H9 (cell line): ENCODE data around the gene PPIL6. TPM values are rescaled to one million over a fixed set of nuclear protein-coding genes. Genes with fewer than 3 reads are reported as not detected.

Experiments used
- DNase-seq: peaks from one replicate; pipeline ENCODE4 v3.0.0-alpha.2; 2017
- H2AFZ ChIP-seq: one replicate; pipeline ENCODE4 v1.6.1; 2013; ENCODE audit warnings: mild to moderate bottlenecking, low read length, control low read depth, moderate library complexity
- H2AK5ac ChIP-seq: 2 replicates; pipeline ENCODE4 v1.6.1; 2013; ENCODE audit warnings: low read length, control low read depth, mixed read lengths; ENCODE audit not compliant: insufficient read length
- H2BK120ac ChIP-seq: one replicate; pipeline ENCODE4 v1.6.1; 2013; ENCODE audit warnings: low read depth, mild to moderate bottlenecking, low read length, control low read depth, inconsistent platforms; ENCODE audit not compliant: poor library complexity, severe bottlenecking
- H2BK12ac ChIP-seq: 2 replicates; pipeline ENCODE4 v1.6.1; 2013; ENCODE audit warnings: low read length, control low read depth, mixed read lengths, low read depth; ENCODE audit not compliant: insufficient read length
- H2BK15ac ChIP-seq: 2 replicates; pipeline ENCODE4 v1.6.1; 2013; ENCODE audit warnings: low read depth, low read length, control low read depth
- H2BK20ac ChIP-seq: one replicate; pipeline ENCODE4 v1.6.1; 2013; ENCODE audit warnings: low read depth, mild to moderate bottlenecking, low read length, control low read depth, inconsistent platforms; ENCODE audit not compliant: poor library complexity, severe bottlenecking
- H2BK5ac ChIP-seq: 2 replicates; pipeline ENCODE4 v1.6.1; 2013; ENCODE audit warnings: low read length, control low read depth, mixed read lengths; ENCODE audit not compliant: insufficient read length
- H3K14ac ChIP-seq: 2 replicates; pipeline ENCODE4 v1.6.1; 2013; ENCODE audit warnings: low read length, control low read depth; ENCODE audit not compliant: insufficient read depth
- H3K18ac ChIP-seq: 2 replicates; pipeline ENCODE4 v1.6.1; 2013; ENCODE audit warnings: low read depth, mild to moderate bottlenecking, mixed read lengths, low read length, control low read depth; ENCODE audit not compliant: insufficient read length
- H3K23ac ChIP-seq: 2 replicates; pipeline ENCODE4 v1.6.1; 2013; ENCODE audit warnings: low read length, control low read depth, mixed read lengths, low read depth; ENCODE audit not compliant: insufficient read length
- H3K23me2 ChIP-seq: 2 replicates; pipeline ENCODE4 v1.6.1; 2013; ENCODE audit warnings: low read depth, mild to moderate bottlenecking, mixed read lengths, low read length, control low read depth; ENCODE audit not compliant: insufficient read length, poor library complexity, severe bottlenecking
- H3K27ac ChIP-seq: 2 replicates; pipeline ENCODE4 v1.5.1; 2013; ENCODE audit warnings: low read length, control low read depth, mixed read lengths, low read depth; ENCODE audit not compliant: insufficient read length
- H3K27me3 ChIP-seq: 2 replicates; pipeline ENCODE4 v1.6.1; 2013; ENCODE audit warnings: low read length, control low read depth, inconsistent platforms; ENCODE audit not compliant: insufficient read depth
- H3K4ac ChIP-seq: 2 replicates; pipeline ENCODE4 v1.6.1; 2013; ENCODE audit warnings: low read depth, mild to moderate bottlenecking, control low read depth, inconsistent platforms, low read length, moderate library complexity
- H3K4me1 ChIP-seq: 2 replicates; pipeline ENCODE4 v1.6.1; 2013; ENCODE audit warnings: low read length, control low read depth, inconsistent platforms; ENCODE audit not compliant: insufficient read depth
- H3K4me2 ChIP-seq: 2 replicates; pipeline ENCODE4 v1.6.1; 2013; ENCODE audit warnings: low read length, control low read depth, mixed read lengths; ENCODE audit not compliant: insufficient read length, insufficient read depth
- H3K56ac ChIP-seq: 2 replicates; pipeline ENCODE4 v1.6.1; 2013; ENCODE audit warnings: low read depth, mild to moderate bottlenecking, mixed read lengths, low read length, control low read depth; ENCODE audit not compliant: insufficient read length
- H3K79me1 ChIP-seq: 2 replicates; pipeline ENCODE4 v1.6.1; 2013; ENCODE audit warnings: low read depth, mild to moderate bottlenecking, moderate library complexity, low read length, control low read depth, inconsistent platforms; ENCODE audit not compliant: insufficient read depth, poor library complexity, severe bottlenecking
- H3K79me2 ChIP-seq: 2 replicates; pipeline ENCODE4 v1.6.1; 2013; ENCODE audit warnings: low read length, control low read depth, inconsistent platforms; ENCODE audit not compliant: insufficient read depth
- H3K9ac ChIP-seq: 2 replicates; pipeline ENCODE4 v1.6.1; 2013; ENCODE audit warnings: low read length, control low read depth, mixed read lengths; ENCODE audit not compliant: insufficient read length; ENCODE audit errors: extremely low read depth
- H3K9me3 ChIP-seq: one replicate; pipeline ENCODE4 v1.6.1; 2013; ENCODE audit warnings: low read depth, low read length, inconsistent platforms; ENCODE audit not compliant: control insufficient read depth
- H3T11ph ChIP-seq: one replicate; pipeline ENCODE4 v1.6.1; 2013; ENCODE audit warnings: mild to moderate bottlenecking, low read length, control low read depth, inconsistent platforms
- H4K20me1 ChIP-seq: one replicate; pipeline ENCODE4 v1.6.1; 2013; ENCODE audit not compliant: control insufficient read depth, insufficient read length, insufficient read depth
- H4K5ac ChIP-seq: 2 replicates; pipeline ENCODE4 v1.6.1; 2013; ENCODE audit warnings: low read depth, mild to moderate bottlenecking, mixed read lengths, low read length, control low read depth; ENCODE audit not compliant: insufficient read length
- H4K8ac ChIP-seq: replicated peaks from 2 replicates; pipeline ENCODE4 v1.6.1; 2013; ENCODE audit warnings: low read length, control low read depth, mixed read lengths, low read depth; ENCODE audit not compliant: insufficient read length
- H4K91ac ChIP-seq: 2 replicates; pipeline ENCODE4 v1.6.1; 2013; ENCODE audit warnings: low read depth, mild to moderate bottlenecking, moderate library complexity, mixed read lengths, low read length, control low read depth; ENCODE audit not compliant: insufficient read length
- H3K27ac Mint-ChIP-seq, 3 experiments: 2 replicates in 2 of 3; 3 replicates in 1 of 3; pipeline ENCODE4 v1.8.0; 2020 to 2021; ENCODE audit warnings: mixed read lengths in 3 of 3, mild to moderate bottlenecking in 1 of 3, moderate library complexity in 1 of 3
- H3K27me3 Mint-ChIP-seq: 2 replicates; pipeline ENCODE4 v1.8.0; 2021; ENCODE audit warnings: low read depth, mild to moderate bottlenecking, moderate library complexity, mixed read lengths
- H3K36me3 Mint-ChIP-seq, 3 experiments: 2 replicates in 2 of 3; 3 replicates in 1 of 3; pipeline ENCODE4 v1.8.0; 2020 to 2021; ENCODE audit warnings: low read depth in 3 of 3, mixed read lengths in 3 of 3; ENCODE audit not compliant: insufficient read depth in 1 of 3
- H3K4me1 Mint-ChIP-seq, 2 experiments: 2 replicates each; pipeline ENCODE4 v1.8.0; 2020; ENCODE audit warnings: mixed read lengths in 2 of 2
- H3K4me3 Mint-ChIP-seq, 2 experiments: 2 replicates in 1 of 2; 3 replicates in 1 of 2; pipeline ENCODE4 v1.8.0; 2020 to 2021; ENCODE audit warnings: mild to moderate bottlenecking in 2 of 2, mixed read lengths in 2 of 2, moderate library complexity in 1 of 2
- H3K9me3 Mint-ChIP-seq, 2 experiments: 2 replicates in 1 of 2; 3 replicates in 1 of 2; pipeline ENCODE4 v1.8.0; 2020; ENCODE audit warnings: mild to moderate bottlenecking in 2 of 2, mixed read lengths in 2 of 2, moderate library complexity in 1 of 2
- CTCF ChIP-seq: fragments of 200-600 bp; sonication (generic); conservative IDR thresholded peaks from 3 replicates; pipeline ENCODE4 v1.8.0; 2021; ENCODE audit warnings: antibody characterized with exemption, mild to moderate bottlenecking
- WGBS: extraction: QIAGEN DNeasy Blood & Tissue Kit; methylation state at CpG from one replicate; pipeline ENCODE4 v1.1.7; 2013; ENCODE audit warnings: missing lambda C conversion rate, low lambda C conversion rate, mixed read lengths; ENCODE audit not compliant: insufficient read length; ENCODE audit errors: extremely low coverage; 5-methylcytosine and 5-hydroxymethylcytosine counted together
- total RNA-seq: library from RNA; stranded (reverse); gene quantifications from 2 replicates; pipeline ENCODE4 v1.2.1, GENCODE V29; 2021

PPIL6 gene
- total RNA-seq, 1 experiment from 2014 or later, result 1.0 TPM

- H2BK5ac ChIP-seq, result no peak overlapping the region
- no CpG with 5 or more reads among the region's 4 CpGs for WGBS
- no peak overlapping the region for H3K18ac ChIP-seq
- no peak overlapping the region for H3K9ac ChIP-seq
- H3K14ac ChIP-seq, result no peak overlapping the region
- H2BK12ac ChIP-seq, result no peak overlapping the region
- peaks cover 47 to 84% (median 73%) of the 10 kb centered on the region in 3 experiments for H3K36me3 Mint-ChIP-seq
- H4K20me1 ChIP-seq, result no peaks in the 10 kb centered on the region
- no peaks in the 10 kb centered on the region for H3K4me1 ChIP-seq
- DNase-seq, result no peak
- no peak overlapping the region for H3K4me2 ChIP-seq
- H3K27ac ChIP-seq, result no peak overlapping the region
- no peaks in the 10 kb centered on the region for H3K79me1 ChIP-seq
- peaks cover 6% of the 10 kb centered on the region for H3K79me2 ChIP-seq
- H3T11ph ChIP-seq, result no peak overlapping the region
- H3K4me3 Mint-ChIP-seq, result no peak overlapping the region
- H2AFZ ChIP-seq, result no peak overlapping the region
- no peaks in the 10 kb centered on the region for H3K23me2 ChIP-seq
- H4K91ac ChIP-seq, result no peak overlapping the region
- H3K4ac ChIP-seq, result no peak overlapping the region
- H2BK120ac ChIP-seq, result no peak overlapping the region
- no peaks in the 10 kb centered on the region for H3K9me3 ChIP-seq
- H2BK20ac ChIP-seq, result no peak overlapping the region
- H3K4me1 Mint-ChIP-seq, result peaks cover 5 to 6% of the 10 kb centered on the region in 2 experiments
- no peak overlapping the region for H4K8ac ChIP-seq
- no peaks in the 10 kb centered on the region for H3K27me3 Mint-ChIP-seq
- no peak overlapping the region for H3K23ac ChIP-seq
- no peak overlapping the region; a peak in 2 of 7 replicates for H3K27ac Mint-ChIP-seq
- H3K56ac ChIP-seq, result no peak overlapping the region
- H4K5ac ChIP-seq, result no peak overlapping the region
- H2BK15ac ChIP-seq, result no peak overlapping the region
- no peaks in the 10 kb centered on the region for H3K9me3 Mint-ChIP-seq
- no peak for TF ChIP-seq CTCF
- no peak overlapping the region for H2AK5ac ChIP-seq
- no peaks in the 10 kb centered on the region for H3K27me3 ChIP-seq
Observed at GRCh38 chr6:109374326-109374892, 66.0 kb downstream of the PPIL6 start.
